ENCODE measurements around the gene TMEM200C.

Gene TMEM200C

DNA sequence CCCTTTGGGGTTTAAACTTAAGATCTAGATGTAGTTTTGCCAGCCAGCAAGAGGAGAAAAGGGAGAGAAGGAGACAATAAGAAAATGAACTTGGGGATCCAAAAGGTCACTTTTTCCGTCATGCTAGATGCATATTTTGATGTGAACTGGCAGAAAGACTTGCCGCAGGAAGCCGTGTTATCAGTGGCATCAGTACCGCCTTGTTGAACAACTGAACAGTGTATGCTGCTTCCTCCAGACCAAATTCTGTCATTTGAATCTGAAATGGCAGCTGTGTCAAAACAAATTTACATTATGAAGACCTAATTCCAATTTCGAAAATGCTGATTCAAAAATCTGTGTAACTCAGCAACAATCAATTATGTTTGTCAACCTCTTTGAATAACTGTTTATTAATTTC lies 42.1 kb downstream of the TMEM200C start:
- no peaks in the 10 kb centered on the region for H3K79me2 ChIP-seq (ENCODE audit: insufficient read depth, low read length)
- H4K20me1 ChIP-seq (ENCODE audit: low read depth, low read length), result no peaks in the 10 kb centered on the region
- no peaks in the 10 kb centered on the region for H3K9me2 ChIP-seq (replicated peaks; ENCODE audit: insufficient read depth, low read length)
- TF ChIP-seq, protein P1, sequence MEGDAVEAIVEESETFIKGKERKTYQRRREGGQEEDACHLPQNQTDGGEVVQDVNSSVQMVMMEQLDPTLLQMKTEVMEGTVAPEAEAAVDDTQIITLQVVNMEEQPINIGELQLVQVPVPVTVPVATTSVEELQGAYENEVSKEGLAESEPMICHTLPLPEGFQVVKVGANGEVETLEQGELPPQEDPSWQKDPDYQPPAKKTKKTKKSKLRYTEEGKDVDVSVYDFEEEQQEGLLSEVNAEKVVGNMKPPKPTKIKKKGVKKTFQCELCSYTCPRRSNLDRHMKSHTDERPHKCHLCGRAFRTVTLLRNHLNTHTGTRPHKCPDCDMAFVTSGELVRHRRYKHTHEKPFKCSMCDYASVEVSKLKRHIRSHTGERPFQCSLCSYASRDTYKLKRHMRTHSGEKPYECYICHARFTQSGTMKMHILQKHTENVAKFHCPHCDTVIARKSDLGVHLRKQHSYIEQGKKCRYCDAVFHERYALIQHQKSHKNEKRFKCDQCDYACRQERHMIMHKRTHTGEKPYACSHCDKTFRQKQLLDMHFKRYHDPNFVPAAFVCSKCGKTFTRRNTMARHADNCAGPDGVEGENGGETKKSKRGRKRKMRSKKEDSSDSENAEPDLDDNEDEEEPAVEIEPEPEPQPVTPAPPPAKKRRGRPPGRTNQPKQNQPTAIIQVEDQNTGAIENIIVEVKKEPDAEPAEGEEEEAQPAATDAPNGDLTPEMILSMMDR (IDR thresholded peaks at IDR 0.05; ENCODE audit: insufficient read depth, low read length, poor library complexity, severe bottlenecking), result no peak
- TF ChIP-seq EZH2phosphoT487 (conservative IDR thresholded peaks at IDR 0.05; ENCODE audit: low read length), result no peak
- no peak overlapping the region for H3K9ac ChIP-seq (ENCODE audit: low read length)
- no peaks in the 10 kb centered on the region for H3K36me3 ChIP-seq (ENCODE audit: low read length)
- no peaks in the 10 kb centered on the region for H3K9me3 ChIP-seq (ENCODE audit: insufficient read depth, low read length)
- H3K4me2 ChIP-seq (ENCODE audit: low read depth, low read length, poor library complexity, severe bottlenecking), result no peak overlapping the region
- H3K27me3 ChIP-seq (ENCODE audit: low read length), result no peaks in the 10 kb centered on the region
- H3F3A ChIP-seq (ENCODE audit: insufficient read depth), result no peaks in the 10 kb centered on the region
- H3K27ac ChIP-seq (ENCODE audit: low read depth, low read length), result no peak overlapping the region
- no peak overlapping the region for H2AFZ ChIP-seq (ENCODE audit: low read depth, low read length, severe bottlenecking)
- H3K4me3 ChIP-seq (ENCODE audit: insufficient read depth, low read length, poor library complexity, severe bottlenecking), result no peak overlapping the region

DNA sequence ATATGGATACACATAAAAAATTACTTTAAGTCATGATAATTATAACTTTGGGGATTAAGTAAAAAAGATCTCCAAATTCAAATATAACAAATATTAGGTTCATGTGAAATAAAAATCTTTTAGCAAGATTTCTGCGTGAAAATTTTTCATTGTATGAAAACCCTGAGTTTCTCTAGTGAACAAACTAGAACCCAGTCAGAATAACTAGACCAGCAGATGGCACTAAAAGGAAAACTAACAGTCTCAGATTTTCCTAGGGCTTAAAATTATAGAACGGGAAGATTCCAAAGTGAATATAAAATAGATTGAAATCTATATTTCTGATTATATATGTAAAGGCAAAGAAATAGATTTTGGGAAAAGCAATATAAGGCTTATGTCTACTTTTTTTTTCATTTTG lies 43.3 kb downstream of the TMEM200C start:
- TF ChIP-seq EZH2phosphoT487 (conservative IDR thresholded peaks at IDR 0.05; ENCODE audit: low read length), result no peak
- TF ChIP-seq, protein P1 (IDR thresholded peaks at IDR 0.05; ENCODE audit: insufficient read depth, low read length, poor library complexity, severe bottlenecking), result no peak
- Histone ChIP-seq H3K27me3 (ENCODE audit: low read length) (no peaks in the 10 kb centered on the region), H3F3A (ENCODE audit: insufficient read depth) (no peaks in the 10 kb centered on the region)

DNA sequence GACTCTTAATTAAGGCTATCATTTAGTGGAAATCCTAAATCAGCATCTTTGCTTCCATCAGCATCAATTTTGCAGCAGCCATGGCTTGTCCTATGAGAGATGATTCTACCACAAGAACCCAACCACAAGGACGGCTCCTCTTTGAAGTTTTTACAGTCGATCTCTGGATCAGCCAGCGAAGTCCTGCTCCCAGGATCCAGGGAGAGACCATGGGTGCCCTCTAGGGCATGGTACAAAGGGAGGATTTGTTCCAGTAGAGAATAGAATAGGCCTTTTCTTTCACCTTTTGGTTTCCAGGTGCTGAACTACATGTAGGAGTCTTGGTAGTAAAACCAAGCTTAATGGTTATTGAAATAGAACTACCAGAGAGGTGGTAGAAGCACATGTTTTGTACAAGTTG lies 52.7 kb downstream of the TMEM200C start:
- Histone ChIP-seq H3F3A (ENCODE audit: insufficient read depth) (no peaks in the 10 kb centered on the region), H3K4me3 (ENCODE audit: insufficient read depth, low read length, poor library complexity, severe bottlenecking) (no peak overlapping the region), H4K20me1 (ENCODE audit: low read depth, low read length) (no peaks in the 10 kb centered on the region), H3K9me2 (replicated peaks; ENCODE audit: insufficient read depth, low read length) (no peaks in the 10 kb centered on the region), H3K79me2 (ENCODE audit: insufficient read depth, low read length) (no peaks in the 10 kb centered on the region), H3K27ac (ENCODE audit: low read depth, low read length) (no peak overlapping the region), H3K9me3 (ENCODE audit: insufficient read depth, low read length) (no peaks in the 10 kb centered on the region), H3K4me2 (ENCODE audit: low read depth, low read length, poor library complexity, severe bottlenecking) (no peak overlapping the region), H3K36me3 (ENCODE audit: low read length) (no peaks in the 10 kb centered on the region), H2AFZ (ENCODE audit: low read depth, low read length, severe bottlenecking) (no peak overlapping the region), H3K9ac (ENCODE audit: low read length) (no peak overlapping the region), H3K27me3 (ENCODE audit: low read length) (no peaks in the 10 kb centered on the region)
- TF ChIP-seq EZH2phosphoT487 (conservative IDR thresholded peaks at IDR 0.05; ENCODE audit: low read length), result no peak
- TF ChIP-seq, protein P1 (IDR thresholded peaks at IDR 0.05; ENCODE audit: insufficient read depth, low read length, poor library complexity, severe bottlenecking), result no peak

More for the DNA sequence above, 43.3 kb downstream of the TMEM200C start:
- Histone ChIP-seq H3K36me3 (ENCODE audit: low read length) (no peaks in the 10 kb centered on the region), H3K9ac (ENCODE audit: low read length) (no peak overlapping the region), H3K79me2 (ENCODE audit: insufficient read depth, low read length) (no peaks in the 10 kb centered on the region), H3K9me2 (replicated peaks; ENCODE audit: insufficient read depth, low read length) (no peaks in the 10 kb centered on the region), H4K20me1 (ENCODE audit: low read depth, low read length) (no peaks in the 10 kb centered on the region), H3K4me2 (ENCODE audit: low read depth, low read length, poor library complexity, severe bottlenecking) (no peak overlapping the region), H3K27ac (ENCODE audit: low read depth, low read length) (no peak overlapping the region), H2AFZ (ENCODE audit: low read depth, low read length, severe bottlenecking) (no peak overlapping the region), H3K4me3 (ENCODE audit: insufficient read depth, low read length, poor library complexity, severe bottlenecking) (no peak overlapping the region), H3K9me3 (ENCODE audit: insufficient read depth, low read length) (no peaks in the 10 kb centered on the region)
